ENCODE data around the gene DSG3. TPM values are rescaled to one million over a fixed set of nuclear protein-coding genes. Genes with fewer than 3 reads are reported as not detected.

DSG3 gene
- total and polyA plus RNA-seq, 2 donors from 2014 or later = not detected

DNA sequence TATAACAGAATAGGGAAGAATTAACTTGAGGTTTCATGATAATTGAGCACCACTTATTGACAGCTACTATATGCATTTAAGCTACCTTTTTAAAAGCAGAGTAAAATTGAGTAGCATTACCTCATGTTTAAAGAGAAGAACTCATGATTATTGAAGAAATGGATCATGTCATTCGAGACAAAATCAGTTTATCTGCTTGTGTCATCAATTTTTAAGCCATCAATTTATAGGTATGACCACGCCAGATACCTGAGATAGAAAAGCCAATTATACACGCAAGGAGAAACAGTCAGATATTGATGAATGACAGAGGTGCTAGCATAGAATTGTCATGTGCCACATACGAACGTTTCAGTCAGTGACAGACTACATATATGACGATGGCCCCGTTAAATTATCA is 78.8 kb downstream of the DSG3 start:
- H3K27me3 ChIP-seq (ENCODE audit: control insufficient read depth, insufficient read depth, low read length) = no peaks in the 10 kb centered on the region
- H3K36me3 ChIP-seq (ENCODE audit: control insufficient read depth in 2 of 3, insufficient read depth in 3 of 3, low read length in 3 of 3) = peaks cover 0 to 8% (median 0%) of the 10 kb centered on the region in 3 donors
- no peak overlapping the region for H3K4me3 ChIP-seq (ENCODE audit: low read length in 3 of 3)
- intact Hi-C loops (cut with DNase I) = no loop called here
- no peaks in the 10 kb centered on the region for H3K4me1 ChIP-seq (ENCODE audit: control insufficient read depth in 2 of 3, insufficient read depth in 2 of 3, low read depth in 1 of 3, low read length in 3 of 3)
- TF ChIP-seq, protein P1, sequence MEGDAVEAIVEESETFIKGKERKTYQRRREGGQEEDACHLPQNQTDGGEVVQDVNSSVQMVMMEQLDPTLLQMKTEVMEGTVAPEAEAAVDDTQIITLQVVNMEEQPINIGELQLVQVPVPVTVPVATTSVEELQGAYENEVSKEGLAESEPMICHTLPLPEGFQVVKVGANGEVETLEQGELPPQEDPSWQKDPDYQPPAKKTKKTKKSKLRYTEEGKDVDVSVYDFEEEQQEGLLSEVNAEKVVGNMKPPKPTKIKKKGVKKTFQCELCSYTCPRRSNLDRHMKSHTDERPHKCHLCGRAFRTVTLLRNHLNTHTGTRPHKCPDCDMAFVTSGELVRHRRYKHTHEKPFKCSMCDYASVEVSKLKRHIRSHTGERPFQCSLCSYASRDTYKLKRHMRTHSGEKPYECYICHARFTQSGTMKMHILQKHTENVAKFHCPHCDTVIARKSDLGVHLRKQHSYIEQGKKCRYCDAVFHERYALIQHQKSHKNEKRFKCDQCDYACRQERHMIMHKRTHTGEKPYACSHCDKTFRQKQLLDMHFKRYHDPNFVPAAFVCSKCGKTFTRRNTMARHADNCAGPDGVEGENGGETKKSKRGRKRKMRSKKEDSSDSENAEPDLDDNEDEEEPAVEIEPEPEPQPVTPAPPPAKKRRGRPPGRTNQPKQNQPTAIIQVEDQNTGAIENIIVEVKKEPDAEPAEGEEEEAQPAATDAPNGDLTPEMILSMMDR (IDR thresholded peaks at IDR 0.05; ENCODE audit: borderline replicate concordance, extremely low read depth, insufficient read depth) = no peak
- H3K9ac ChIP-seq (ENCODE audit: low read length in 3 of 3) = no peak overlapping the region
- no peaks in the 10 kb centered on the region for H3K9me3 ChIP-seq (ENCODE audit: control insufficient read depth in 2 of 3, insufficient read depth in 1 of 3, low read length in 3 of 3)
- DNase-seq (no peak), FAIRE-seq (no peak)
- no peak overlapping the region for H3K27ac ChIP-seq (ENCODE audit: low read depth in 2 of 2, low read length in 2 of 2)

Other genes starting within 250 kb of the DSG3 start
- gene DSG1, start 129.6 kb upstream of the DSG3 start, total RNA-seq = not detected
- not detected for gene DSG1, start 129.6 kb upstream of the DSG3 start, polyA plus RNA-seq (ENCODE audit: insufficient read depth, low read depth, low replicate concordance)
- gene DSG4, start 71.0 kb upstream of the DSG3 start, total RNA-seq = not detected
- not detected for gene DSG4, start 71.0 kb upstream of the DSG3 start, polyA plus RNA-seq (ENCODE audit: insufficient read depth, low read depth, low replicate concordance)
- 63.0 TPM for gene DSG2, start 50.4 kb downstream of the DSG3 start, total RNA-seq
- 20.5 TPM for gene DSG2, start 50.4 kb downstream of the DSG3 start, polyA plus RNA-seq (ENCODE audit: insufficient read depth, low read depth, low replicate concordance)
- gene TTR, start 144.1 kb downstream of the DSG3 start, total RNA-seq = not detected
- gene TTR, start 144.1 kb downstream of the DSG3 start, polyA plus RNA-seq (ENCODE audit: insufficient read depth, low read depth, low replicate concordance) = 4.4 TPM
- 4.2 TPM for gene B4GALT6, start 236.8 kb downstream of the DSG3 start, total RNA-seq
- gene B4GALT6, start 236.8 kb downstream of the DSG3 start, polyA plus RNA-seq (ENCODE audit: insufficient read depth, low read depth, low replicate concordance) = 2.1 TPM

Data from kidney (tissue), 14 donors.